MM.1S (cell line): ENCODE results near the gene SNX20.

Experiments used
- CTCF ChIP-seq: fragments of 300-600 bp; sonication (generic); IDR thresholded peaks from 2 replicates; pipeline ENCODE4 v1.5.1; 2016; ENCODE audit warnings: antibody characterized with exemption, low read length, mixed read lengths
- EZH2 ChIP-seq: fragments of 300-600 bp; sonication (generic); optimal IDR thresholded peaks from 2 replicates; pipeline ENCODE3; 2017; ENCODE audit warnings: low read depth, mild to moderate bottlenecking, antibody characterized with exemption, low read length, mixed read lengths
- EZH2phosphoT487 ChIP-seq: fragments of 300-600 bp; sonication (generic); IDR thresholded peaks from 2 replicates; pipeline ENCODE4 v1.6.1; 2018; ENCODE audit warnings: antibody characterized with exemption, low read length

- TF ChIP-seq CTCF (no peak), EZH2 (no peak), EZH2phosphoT487 (no peak)
These were observed 4.5 kb upstream of the SNX20 start for GRCh38 chr16:50685462-50686063.
